Measurements from ENCODE around the gene PLA2G15. TPM values are rescaled to one million over a fixed set of nuclear protein-coding genes. Genes with fewer than 3 reads are reported as not detected.

PLA2G15 gene
- total RNA-seq, 2 donors from 2014 or later, result 28.3 to 29.1 TPM

DNA sequence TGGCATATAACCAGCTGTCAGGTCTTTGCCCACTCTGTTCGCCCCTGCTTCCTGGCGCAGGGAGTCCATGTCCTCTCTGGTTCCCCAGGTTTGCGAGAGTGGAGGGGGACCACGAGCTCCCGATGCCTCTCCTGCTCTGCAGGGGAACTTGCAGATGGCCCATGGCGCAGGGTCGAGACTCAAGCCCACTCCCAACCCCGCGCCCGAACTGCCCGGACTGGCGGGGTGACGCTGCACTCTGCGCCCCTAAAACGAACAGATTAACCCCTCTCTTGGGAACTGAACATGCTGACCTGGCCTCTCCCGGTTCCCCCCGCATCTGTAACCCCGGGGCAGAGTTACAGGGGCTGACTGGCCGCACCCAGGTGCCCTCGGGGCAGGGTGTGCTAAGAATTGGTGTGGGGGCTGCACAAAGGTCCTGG is 681 bp upstream of the PLA2G15 start:
- no peak for DNase-seq (ENCODE audit: low spot score)
- TF ChIP-seq, protein P1, sequence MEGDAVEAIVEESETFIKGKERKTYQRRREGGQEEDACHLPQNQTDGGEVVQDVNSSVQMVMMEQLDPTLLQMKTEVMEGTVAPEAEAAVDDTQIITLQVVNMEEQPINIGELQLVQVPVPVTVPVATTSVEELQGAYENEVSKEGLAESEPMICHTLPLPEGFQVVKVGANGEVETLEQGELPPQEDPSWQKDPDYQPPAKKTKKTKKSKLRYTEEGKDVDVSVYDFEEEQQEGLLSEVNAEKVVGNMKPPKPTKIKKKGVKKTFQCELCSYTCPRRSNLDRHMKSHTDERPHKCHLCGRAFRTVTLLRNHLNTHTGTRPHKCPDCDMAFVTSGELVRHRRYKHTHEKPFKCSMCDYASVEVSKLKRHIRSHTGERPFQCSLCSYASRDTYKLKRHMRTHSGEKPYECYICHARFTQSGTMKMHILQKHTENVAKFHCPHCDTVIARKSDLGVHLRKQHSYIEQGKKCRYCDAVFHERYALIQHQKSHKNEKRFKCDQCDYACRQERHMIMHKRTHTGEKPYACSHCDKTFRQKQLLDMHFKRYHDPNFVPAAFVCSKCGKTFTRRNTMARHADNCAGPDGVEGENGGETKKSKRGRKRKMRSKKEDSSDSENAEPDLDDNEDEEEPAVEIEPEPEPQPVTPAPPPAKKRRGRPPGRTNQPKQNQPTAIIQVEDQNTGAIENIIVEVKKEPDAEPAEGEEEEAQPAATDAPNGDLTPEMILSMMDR (IDR thresholded peaks at IDR 0.05), result no peak
- peaks cover 0 to 57% of the 10 kb centered on the region in 2 donors for H3K4me1 ChIP-seq

DNA sequence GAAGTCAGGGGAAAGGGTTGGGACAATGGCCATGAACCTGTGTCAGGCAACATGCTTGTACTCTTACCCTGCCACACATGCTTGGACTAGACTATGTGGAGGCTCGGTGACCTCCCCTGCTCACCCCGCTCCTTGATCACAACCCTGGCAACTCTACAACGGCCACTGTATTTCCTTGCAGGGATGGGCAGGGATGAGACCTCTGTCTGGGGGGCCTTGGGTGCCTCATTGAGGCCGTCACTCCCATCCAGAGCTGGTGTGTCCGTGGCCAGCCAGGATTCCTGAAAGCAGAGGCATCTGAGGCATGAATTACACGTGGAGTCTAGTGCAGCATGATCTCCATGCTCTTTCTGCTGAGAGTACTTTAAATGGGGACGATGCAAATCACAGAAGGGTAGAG is 948 bp downstream of the PLA2G15 start:
- no peak for DNase-seq (ENCODE audit: low spot score)
- TF ChIP-seq, protein P1 (IDR thresholded peaks at IDR 0.05), result no peak
- peak overlapping the region; percentile 83 to 91 for H3K4me3 ChIP-seq
- no peaks in the 10 kb centered on the region for H3K9me3 ChIP-seq
- H3K27me3 ChIP-seq, result no peaks in the 10 kb centered on the region
- H3K27ac ChIP-seq, result peak overlapping the region; percentile 89 to 94
- H3K36me3 ChIP-seq, result peaks cover 16% of the 10 kb centered on the region
- H3K4me1 ChIP-seq, result peaks cover 0 to 54% of the 10 kb centered on the region in 2 donors

More for the DNA sequence above, 681 bp upstream of the PLA2G15 start:
- Histone ChIP-seq H3K4me3 (peak overlapping the region; percentile 83 to 91), H3K9me3 (no peaks in the 10 kb centered on the region), H3K27ac (peak overlapping the region; percentile 89 to 94), H3K27me3 (no peaks in the 10 kb centered on the region), H3K36me3 (peaks cover 3% of the 10 kb centered on the region)

DNA sequence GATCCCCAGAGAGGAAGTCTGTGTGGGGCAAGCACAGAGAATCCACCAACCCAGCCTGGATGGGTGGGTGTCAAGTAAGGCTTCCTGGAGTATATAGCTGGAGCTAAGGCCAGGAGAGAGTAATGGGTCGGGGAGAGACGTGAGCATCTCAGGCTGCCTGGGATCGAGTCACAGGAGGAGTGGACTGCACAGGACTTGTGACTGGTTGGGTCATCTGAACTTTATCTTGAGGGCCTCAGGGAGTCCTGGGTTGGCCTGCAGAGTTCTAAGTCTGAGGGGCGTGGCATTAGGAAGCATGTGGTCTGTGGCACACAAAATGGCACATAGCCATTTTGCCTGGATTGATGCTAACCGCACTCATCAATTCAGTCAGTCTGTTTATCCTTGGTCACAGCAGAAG is 1.5 kb downstream of the PLA2G15 start:
- Histone ChIP-seq H3K4me1 (peaks cover 0 to 58% of the 10 kb centered on the region in 2 donors), H3K9me3 (no peaks in the 10 kb centered on the region), H3K36me3 (peaks cover 16% of the 10 kb centered on the region), H3K4me3 (peak overlapping the region in 1 of 2 donors; percentile 91), H3K27me3 (no peaks in the 10 kb centered on the region), H3K27ac (peak overlapping the region; percentile 89 to 94)
- no peak for DNase-seq (ENCODE audit: low spot score)
- TF ChIP-seq, protein P1 (IDR thresholded peaks at IDR 0.05), result no peak

DNA sequence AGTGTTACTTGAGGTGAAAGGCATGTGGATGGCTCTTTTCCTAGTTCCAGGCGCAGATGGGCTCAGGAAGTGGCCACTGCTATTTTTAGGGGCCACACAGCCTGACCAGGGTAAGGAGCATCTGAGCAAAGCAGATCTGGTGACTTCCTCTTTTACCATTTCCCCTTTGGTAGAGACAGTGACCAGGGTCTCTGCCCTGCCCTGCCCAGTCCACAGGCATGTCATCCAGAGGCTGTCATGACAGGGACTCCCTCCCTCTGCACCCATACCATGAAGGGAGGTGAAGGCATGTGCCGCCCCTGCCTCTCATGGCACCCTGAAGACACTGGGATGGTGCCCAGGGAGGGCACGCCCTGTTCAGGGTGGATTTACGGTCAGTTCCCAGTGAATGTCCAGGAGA is 2.2 kb downstream of the PLA2G15 start:
- DNase-seq (ENCODE audit: low spot score), result no peak
- Histone ChIP-seq H3K4me1 (peaks cover 0 to 62% of the 10 kb centered on the region in 2 donors), H3K27me3 (no peaks in the 10 kb centered on the region), H3K9me3 (no peaks in the 10 kb centered on the region), H3K4me3 (no peak overlapping the region), H3K27ac (peak overlapping the region; percentile 89 to 94), H3K36me3 (peaks cover 16% of the 10 kb centered on the region)
- TF ChIP-seq, protein P1 (IDR thresholded peaks at IDR 0.05), result no peak

DNA sequence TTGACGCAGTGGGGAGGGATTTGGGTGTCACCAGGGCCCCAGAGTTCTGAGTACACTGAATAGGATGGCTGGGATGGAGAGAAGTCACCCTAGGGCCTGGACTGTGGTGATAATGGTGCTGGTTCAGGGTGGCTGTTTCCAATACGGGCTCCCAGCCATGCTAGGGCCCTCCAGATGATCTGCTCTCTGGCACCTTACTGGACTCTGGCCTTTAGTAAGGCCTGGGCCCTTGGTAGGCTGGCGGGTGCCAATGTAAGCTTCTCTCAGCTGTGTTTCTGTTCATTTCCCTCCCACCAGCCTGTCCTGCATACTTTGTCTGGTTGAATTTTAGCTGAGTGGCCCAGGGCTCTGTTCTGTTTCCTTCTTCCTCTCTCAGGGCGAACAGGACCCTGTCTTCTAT is 2.8 kb downstream of the PLA2G15 start:
- no peaks in the 10 kb centered on the region for H3K9me3 ChIP-seq
- H3K4me1 ChIP-seq, result peaks cover 0 to 68% of the 10 kb centered on the region in 2 donors

More for the DNA sequence above, 2.8 kb downstream of the PLA2G15 start:
- peak overlapping the region; percentile 89 to 94 for H3K27ac ChIP-seq
- H3K4me3 ChIP-seq, result no peak overlapping the region
- TF ChIP-seq, protein P1 (IDR thresholded peaks at IDR 0.05), result no peak
- H3K36me3 ChIP-seq, result peaks cover 18% of the 10 kb centered on the region
- H3K27me3 ChIP-seq, result no peaks in the 10 kb centered on the region
- DNase-seq (ENCODE audit: low spot score), result no peak
